HT1080 (cell line): ENCODE measurements around the gene TLCD1. TPM values are rescaled to one million over a fixed set of nuclear protein-coding genes. Genes with fewer than 3 reads are reported as not detected.
A peak's percentile ranks its signal among the peaks of the same experiment; 100 is the strongest.

Source experiments
- DNase-seq: peaks from one replicate; pipeline ENCODE4 v3.0.0-alpha.2; 2015; ENCODE audit warnings: low read depth
- total RNA-seq: library from RNA; depleted of rRNA; stranded (reverse); fragments of >200 nt; shearing (Covaris generic); gene quantifications from 2 replicates; pipeline ENCODE4 v1.2.3, GENCODE V29; 2014

TLCD1 gene
- total RNA-seq, 1 experiment from 2014 or later: 28.8 TPM

GRCh38 chr17:28714281-28714680 is 11.8 kb downstream of the TLCD1 start:
- no peak for DNase-seq

GRCh38 chr17:28712705-28713415 is 13.2 kb downstream of the TLCD1 start:
- no peak for DNase-seq

- no peak for DNase-seq
Measured at GRCh38 chr17:28712032-28712704, 13.9 kb downstream of the TLCD1 start.

GRCh38 chr17:28711723-28712031 is 14.4 kb downstream of the TLCD1 start, which contains the start of gene PROCA1:
Gene PROCA1 (minus strand): TSS chr17:28711888. CDS start chr17:28711660, 228 bp downstream.
- DNase-seq: no peak

GRCh38 chr17:28710861-28711722 is 14.9 kb downstream of the TLCD1 start:
- peak; percentile 88 for DNase-seq

- no peak for DNase-seq
Measured at GRCh38 chr17:28707339-28707720, 18.7 kb downstream of the TLCD1 start.

GRCh38 chr17:28706471-28707338 is 19.3 kb downstream of the TLCD1 start:
- no peak for DNase-seq

GRCh38 chr17:28705728-28706334 is 20.2 kb downstream of the TLCD1 start:
- DNase-seq: no peak

GRCh38 chr17:28705074-28705659 is 20.9 kb downstream of the TLCD1 start:
- no peak for DNase-seq

GRCh38 chr17:28704219-28704858 is 21.7 kb downstream of the TLCD1 start:
- no peak for DNase-seq

- no peak for DNase-seq
Measured at GRCh38 chr17:28703552-28704218, 22.3 kb downstream of the TLCD1 start.

GRCh38 chr17:28702752-28703150 is 23.3 kb downstream of the TLCD1 start:
- DNase-seq: no peak

- DNase-seq: no peak
Measured at GRCh38 chr17:28702026-28702751, 23.8 kb downstream of the TLCD1 start.

GRCh38 chr17:28700830-28701492 is 25.1 kb downstream of the TLCD1 start:
- no peak for DNase-seq

- no peak for DNase-seq
Measured at GRCh38 chr17:28700278-28700677, 25.8 kb downstream of the TLCD1 start.

GRCh38 chr17:28698253-28698941 is 27.6 kb downstream of the TLCD1 start:
- no peak for DNase-seq

GRCh38 chr17:28693869-28694268 is 32.2 kb downstream of the TLCD1 start:
- DNase-seq: no peak
